Psoas muscle (tissue), 8 donors: Measurements from ENCODE around the gene CHTOP. TPM values are rescaled to one million over a fixed set of nuclear protein-coding genes. Genes with fewer than 3 reads are reported as not detected.

Experiments used
- ATAC-seq, 4 donors: fragments of 200-7000 bp; cut with Tn5 transposase; one replicate each; pipeline ENCODE4 v1.9.1; 2020; ENCODE audit warnings: moderate library complexity in 3 of 4, mild to moderate bottlenecking in 2 of 4
- DNase-seq, 2 donors: peaks; one replicate each; pipeline ENCODE4 v3.0.0-alpha.2; 2020
- H3K27ac ChIP-seq: fragments of 200-600 bp; one replicate; pipeline ENCODE4 v1.8.0; 2022
- H3K27me3 ChIP-seq, 3 donors: fragments of 200-600 bp in 1 of 3; one replicate each; pipeline versions ENCODE4 v1.6.1 to v1.8.0; 2013 to 2022; ENCODE audit warnings: low read length in 2 of 3, mild to moderate bottlenecking in 2 of 3, moderate library complexity in 1 of 3; ENCODE audit not compliant: insufficient read depth in 3 of 3
- H3K36me3 ChIP-seq, 2 donors: fragments of 200-600 bp in 1 of 2; one replicate each; pipeline versions ENCODE4 v1.6.1 to v1.8.0; 2013 to 2022; ENCODE audit warnings: low read depth in 1 of 2, mild to moderate bottlenecking in 1 of 2, moderate library complexity in 1 of 2; ENCODE audit not compliant: insufficient read depth in 1 of 2
- H3K4me1 ChIP-seq: fragments of 200-600 bp; one replicate; pipeline ENCODE4 v1.8.0; 2022
- H3K4me3 ChIP-seq: fragments of 200-600 bp; one replicate; pipeline ENCODE4 v1.8.0; 2022; ENCODE audit warnings: mild to moderate bottlenecking
- H3K9me3 ChIP-seq: fragments of 200-600 bp; one replicate; pipeline ENCODE4 v1.8.0; 2022
- CTCF ChIP-seq: fragments of 200-600 bp; IDR thresholded peaks from one replicate; pipeline ENCODE4 v1.8.0; 2022; ENCODE audit warnings: antibody characterized with exemption
- WGBS, 3 donors: extraction: QIAGEN DNeasy Blood & Tissue Kit; methylation state at CpG; one replicate each; pipeline versions ENCODE4 v1.1.6 to v1.1.7; 2013; 5-methylcytosine and 5-hydroxymethylcytosine counted together
- intact Hi-C, 2 donors: fragments of 100-400 bp; cut with DNase I; formaldehyde crosslinking; loops; one replicate each; pipeline versions ENCODE4 v1.11.0 to v1.14.2; 2022
- polyA plus RNA-seq, 3 donors: library from polyadenylated mRNA; stranded (reverse); fragments of 200-250 nt; gene quantifications; one replicate each; pipeline ENCODE4 v1.2.3, GENCODE V29; 2013
- total RNA-seq, 4 donors: library from RNA; stranded (reverse); fragmentation: NEBNext Ultra II Directional in 2 of 4; extraction: Animal tissue kit (Norgen Biotek cat#: 25700) in 2 of 4; gene quantifications; one replicate each; pipeline versions ENCODE4 v1.2.1 to v1.2.4, GENCODE V29; 2021 to 2023
- donor health status: healthy with polysubstance abuse.
- donor health status: DM: no; HTN: no; CAD: no; lungs with moderate emphysema.
- donor health status: Bipolar disorder and iron deficiency.
- donor health status: healthy.
- donor health status: DM: yes; HTN: yes; CAD: no.
- donor health status: DM: no; HTN: no; CAD: no.
- donor health status: DM: no; HTN: no; CAD: no.
- donor health status: DM: yes; HTN: yes; CAD: no.

The CHTOP gene
- total and polyA plus RNA-seq, 7 donors: 71.1 to 122 (median 87.7) TPM

GRCh38 chr1:153599847-153600246 is 34.0 kb upstream of the CHTOP start:
- H3K27ac ChIP-seq: no peak overlapping the region
- TF ChIP-seq CTCF: no peak
- H3K27me3 ChIP-seq: no peaks in the 10 kb centered on the region
- no peaks in the 10 kb centered on the region for H3K9me3 ChIP-seq
- ATAC-seq: no peak
- H3K4me3 ChIP-seq: no peak overlapping the region
- WGBS, 3 donors: 92 to 93% (median 93%) methylated on average over 7 of the region's 7 CpGs
- no peak for DNase-seq
- no peaks in the 10 kb centered on the region for H3K36me3 ChIP-seq
- H3K4me1 ChIP-seq: no peaks in the 10 kb centered on the region
- intact Hi-C loops: no loop called here

GRCh38 chr1:153602749-153603148 is 31.1 kb upstream of the CHTOP start:
- intact Hi-C loops: no loop called here
- ATAC-seq (no peak), DNase-seq (no peak)
- H3K36me3 ChIP-seq: peaks cover 0 to 27% of the 10 kb centered on the region in 2 donors
- 86 to 89% (median 88%) methylated on average over 6 of the region's 6 CpGs for WGBS, 3 donors
- H3K9me3 ChIP-seq: no peaks in the 10 kb centered on the region
- H3K27me3 ChIP-seq: no peaks in the 10 kb centered on the region
- H3K27ac ChIP-seq: no peak overlapping the region
- no peak overlapping the region for H3K4me3 ChIP-seq
- H3K4me1 ChIP-seq: no peaks in the 10 kb centered on the region
- TF ChIP-seq CTCF: no peak

DNA sequence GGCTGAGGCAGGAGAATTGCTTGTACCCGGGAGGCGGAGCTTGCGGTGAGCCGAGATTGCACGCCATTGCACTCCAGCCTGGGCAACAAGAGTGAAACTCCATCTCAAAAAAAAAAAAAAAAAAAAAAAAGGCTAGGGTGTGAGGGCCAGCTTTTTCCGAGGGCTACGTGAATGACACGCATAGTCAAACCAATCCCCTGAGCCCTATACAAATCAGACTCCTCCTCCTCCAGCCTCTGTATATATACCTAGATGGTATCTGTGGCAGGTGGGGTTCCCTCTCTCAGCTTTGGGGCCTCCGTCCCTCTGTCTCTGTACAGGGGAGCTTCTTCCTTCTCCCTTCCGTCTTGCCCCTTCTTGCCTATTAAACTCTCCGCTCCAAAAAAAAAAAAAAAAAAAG is 27.7 kb upstream of the CHTOP start:
- intact Hi-C loops: no loop called here
- ATAC-seq: no peak
- peaks cover 0 to 29% of the 10 kb centered on the region in 2 donors for H3K36me3 ChIP-seq
- no peaks in the 10 kb centered on the region for H3K9me3 ChIP-seq
- DNase-seq: no peak
- peaks cover 22% of the 10 kb centered on the region for H3K4me1 ChIP-seq
- no peak overlapping the region for H3K4me3 ChIP-seq
- H3K27ac ChIP-seq: no peak overlapping the region
- 90 to 96% (median 94%) methylated on average over 11 of the region's 11 CpGs for WGBS, 3 donors
- no peak for TF ChIP-seq CTCF
- H3K27me3 ChIP-seq: no peaks in the 10 kb centered on the region

GRCh38 chr1:153607381-153607780 is 26.5 kb upstream of the CHTOP start:
- Histone ChIP-seq H3K9me3 (no peaks in the 10 kb centered on the region), H3K36me3 (peaks cover 0 to 29% of the 10 kb centered on the region in 2 donors), H3K4me3 (peak overlapping the region; percentile 66), H3K27ac (no peak overlapping the region), H3K27me3 (no peaks in the 10 kb centered on the region), H3K4me1 (peaks cover 22% of the 10 kb centered on the region)
- ATAC-seq (no peak), DNase-seq (no peak)
- intact Hi-C loops: no loop called here
- WGBS, 3 donors: 84 to 92% (median 87%) methylated on average over 8 of the region's 8 CpGs
- no peak for TF ChIP-seq CTCF

GRCh38 chr1:153608089-153608682 is 25.7 kb upstream of the CHTOP start:
- intact Hi-C loops: no loop called here

More at GRCh38 chr1:153608089-153608682, 25.7 kb upstream of the CHTOP start:
- 56 to 72% (median 63%) methylated on average over 7 of the region's 7 CpGs for WGBS, 3 donors
- H3K27ac ChIP-seq: peak overlapping the region; percentile 81
- no peaks in the 10 kb centered on the region for H3K9me3 ChIP-seq
- peak overlapping the region; percentile 66 for H3K4me3 ChIP-seq
- peaks cover 23% of the 10 kb centered on the region for H3K4me1 ChIP-seq
- H3K36me3 ChIP-seq: peaks cover 0 to 29% of the 10 kb centered on the region in 2 donors
- no peak for DNase-seq
- no peak for TF ChIP-seq CTCF
- H3K27me3 ChIP-seq: no peaks in the 10 kb centered on the region
- ATAC-seq: no peak
